SK-N-SH (cell line): ENCODE results near the gene LSM7. TPM values are rescaled to one million over a fixed set of nuclear protein-coding genes. Genes with fewer than 3 reads are reported as not detected.

Experiments used
- CTCF ChIA-PET: fragments of 300-600, 350-600 bp; formaldehyde crosslinking; extraction: SDS; loops from one replicate; lab custom pipeline; 2021; lab: Yijun Ruan, JAX
- POLR2A ChIA-PET: fragments of 350-600 bp; sonication (Branson Sonifier 250); formaldehyde crosslinking; extraction: SDS; loops from one replicate; lab custom pipeline; 2020; ENCODE audit warnings: antibody characterized with exemption, inconsistent platforms; lab: Yijun Ruan, JAX
- DNase-seq: peaks from one replicate; pipeline ENCODE4 v3.0.0; 2012
- H2AFZ ChIP-seq: fragments of 200-600 bp; sonication (generic); 2 replicates; pipeline ENCODE4 v1.8.1; 2016; ENCODE audit warnings: antibody characterized with exemption, mild to moderate bottlenecking, low read depth
- H3F3A ChIP-seq: fragments of 200-600 bp; sonication (generic); replicated peaks from 2 replicates; pipeline ENCODE3; 2016; ENCODE audit warnings: antibody characterized with exemption, mild to moderate bottlenecking; ENCODE audit not compliant: insufficient read depth
- H3K27ac ChIP-seq, 2 experiments: fragments of 200-500 bp in 1 of 2; fragments of 200-600 bp in 1 of 2; sonication (Bioruptor generic) in 1 of 2; sonication (generic), shearing (Covaris generic) in 1 of 2; 2 replicates each; pipeline versions ENCODE4 v1.5.1 to v1.6.1; 2014 to 2016; ENCODE audit warnings: low read depth in 2 of 2, inconsistent platforms in 1 of 2, low read length in 1 of 2, mild to moderate bottlenecking in 1 of 2, mixed read lengths in 1 of 2
- H3K27me3 ChIP-seq: fragments of 200-600 bp; sonication (generic), shearing (Covaris generic); 2 replicates; pipeline ENCODE4 v1.6.1; 2016; ENCODE audit warnings: mixed run types; ENCODE audit not compliant: insufficient read depth
- H3K36me3 ChIP-seq, 2 experiments: fragments of 200-500 bp in 1 of 2; fragments of 200-600 bp in 1 of 2; sonication (Bioruptor generic) in 1 of 2; sonication (generic) in 1 of 2; replicated peaks in 1 of 2; 2 replicates each; pipeline versions ENCODE3 to v1.5.1; 2014 to 2016; ENCODE audit warnings: low read length in 1 of 2, mild to moderate bottlenecking in 1 of 2; ENCODE audit not compliant: insufficient read depth in 2 of 2, control insufficient read depth in 1 of 2
- H3K4me1 ChIP-seq, 2 experiments: fragments of 200-500 bp in 1 of 2; fragments of 200-600 bp in 1 of 2; sonication (Bioruptor generic) in 1 of 2; sonication (generic), shearing (Covaris generic) in 1 of 2; 2 replicates each; pipeline versions ENCODE4 v1.5.1 to v1.6.1; 2014 to 2016; ENCODE audit warnings: low read depth in 1 of 2, low read length in 1 of 2, mixed run types in 1 of 2; ENCODE audit not compliant: insufficient read depth in 2 of 2, control insufficient read depth in 1 of 2
- H3K4me2 ChIP-seq: fragments of 200-600 bp; sonication (generic), shearing (Covaris generic); 2 replicates; pipeline ENCODE4 v1.6.1; 2017; ENCODE audit warnings: mixed run types
- H3K4me3 ChIP-seq, 2 experiments: fragments of 200-500 bp in 1 of 2; fragments of 200-600 bp in 1 of 2; sonication (Bioruptor generic) in 1 of 2; sonication (generic), shearing (Covaris generic) in 1 of 2; 2 replicates each; pipeline versions ENCODE4 v1.5.1 to v1.8.1; 2014 to 2016; ENCODE audit warnings: low read depth in 2 of 2, inconsistent platforms in 1 of 2, low read length in 1 of 2, mild to moderate bottlenecking in 1 of 2, mixed read lengths in 1 of 2, moderate library complexity in 1 of 2
- H3K79me2 ChIP-seq: fragments of 200-600 bp; sonication (generic); 2 replicates; pipeline ENCODE4 v1.8.1; 2017; ENCODE audit warnings: mild to moderate bottlenecking; ENCODE audit not compliant: insufficient read depth
- H3K9ac ChIP-seq: fragments of 200-600 bp; sonication (generic); 2 replicates; pipeline ENCODE4 v1.6.1; 2017; ENCODE audit warnings: mixed run types
- H3K9me2 ChIP-seq: fragments of 200-600 bp; sonication (generic); 2 replicates; pipeline ENCODE4 v1.6.1; 2017; ENCODE audit warnings: mixed run types
- H3K9me3 ChIP-seq: fragments of 200-600 bp; sonication (generic); 2 replicates; pipeline ENCODE4 v1.6.1; 2017; ENCODE audit warnings: mixed run types, mild to moderate bottlenecking, moderate library complexity
- H4K20me1 ChIP-seq: fragments of 200-600 bp; sonication (generic); 2 replicates; pipeline ENCODE4 v1.6.1; 2017; ENCODE audit warnings: mild to moderate bottlenecking, mixed run types; ENCODE audit not compliant: insufficient read depth
- FOXM1 ChIP-seq: IDR thresholded peaks from 2 replicates; pipeline ENCODE4 v1.4.0; 2012; ENCODE audit warnings: low read depth, mild to moderate bottlenecking
- GABPA ChIP-seq: IDR thresholded peaks from 2 replicates; pipeline ENCODE4 v1.4.0; 2012; ENCODE audit warnings: low read depth, mild to moderate bottlenecking
- MXI1 ChIP-seq: IDR thresholded peaks from 2 replicates; pipeline ENCODE4 v1.6.1; 2012; ENCODE audit warnings: mild to moderate bottlenecking, low read depth, low read length, improper control_type of control experiment
- NRF1 ChIP-seq: IDR thresholded peaks from 2 replicates; pipeline ENCODE4 v1.6.1; 2012; ENCODE audit warnings: low read depth, mild to moderate bottlenecking, low read length
- RCOR1 ChIP-seq: fragments of 150-350 bp; IDR thresholded peaks from 2 replicates; pipeline ENCODE4 v1.6.1; 2017; ENCODE audit warnings: antibody characterized with exemption, low read length
- TAF1 ChIP-seq: IDR thresholded peaks from 2 replicates; pipeline ENCODE4 v1.6.1; 2012; ENCODE audit warnings: low read depth, mild to moderate bottlenecking, low read length, moderate library complexity, borderline replicate concordance
- TCF12 ChIP-seq: IDR thresholded peaks from 2 replicates; pipeline ENCODE4 v1.4.0; 2012
- TEAD4 ChIP-seq: IDR thresholded peaks from 2 replicates; pipeline ENCODE4 v1.4.0; 2012; ENCODE audit warnings: mild to moderate bottlenecking, borderline replicate concordance; ENCODE audit not compliant: insufficient read depth
- WGBS: methylation state at CpG from one replicate; pipeline ENCODE4 v1.1.6; 2017; ENCODE audit warnings: low lambda C conversion rate; 5-methylcytosine and 5-hydroxymethylcytosine counted together
- polyA plus RNA-seq, 3 experiments: library from polyadenylated mRNA; depleted of rRNA; stranded (reverse); fragments of >200 nt; gene quantifications; 2 replicates each; pipeline ENCODE4 v1.2.3, GENCODE V29; 2012
- TF ChIP-seq, protein P1 (sequence below): fragments of 150-350 bp; IDR thresholded peaks from 2 replicates; pipeline ENCODE4 v1.6.1; 2017; ENCODE audit warnings: antibody characterized with exemption, low read length, low read depth, borderline replicate concordance
- TF ChIP-seq, protein P2 (sequence below): IDR thresholded peaks from 2 replicates; pipeline ENCODE4; 2012
- TF ChIP-seq, protein P3 (sequence below): fragments of 200-600 bp; sonication (generic); IDR thresholded peaks from 2 replicates; pipeline ENCODE4 v1.6.1; 2017; ENCODE audit warnings: antibody characterized with exemption, mild to moderate bottlenecking, moderate library complexity
- TF ChIP-seq, protein P4 (sequence below): IDR thresholded peaks from 2 replicates; pipeline ENCODE4 v1.4.0; 2012; ENCODE audit warnings: low read depth, borderline replicate concordance

Gene LSM7
- polyA plus RNA-seq, 1 of the 3 experiments (the other 2 are of a cell fraction): 1,193 TPM

DNA sequence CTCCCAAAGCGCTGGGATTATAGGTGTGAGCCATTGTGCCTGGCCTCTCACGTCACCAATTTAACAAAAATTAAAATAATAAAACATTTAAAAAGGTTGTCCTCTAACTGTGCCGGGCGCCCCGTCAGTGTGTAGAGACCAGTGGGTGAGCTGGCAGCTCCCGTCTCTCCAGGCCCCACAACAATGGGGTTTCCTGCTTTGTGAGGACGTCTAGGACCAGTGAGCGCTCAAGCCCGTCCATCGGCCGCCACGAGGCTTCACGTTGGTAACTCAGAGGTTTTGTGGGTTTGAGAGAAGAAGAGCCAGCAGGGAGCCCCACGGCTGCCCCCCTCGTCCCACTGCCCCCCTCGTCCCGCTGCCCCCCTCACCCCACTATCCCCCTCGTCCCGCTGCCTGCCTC lies 4.7 kb downstream of the LSM7 start:
- Histone ChIP-seq H3K36me3 (peaks cover 3 to 21% of the 10 kb centered on the region in 2 experiments), H3K4me1 (peaks cover 0 to 4% of the 10 kb centered on the region in 2 experiments; a peak in 2 of 4 replicates), H2AFZ (no peak overlapping the region), H3K4me2 (no peak overlapping the region), H3K9me3 (no peaks in the 10 kb centered on the region), H3K79me2 (peaks cover 32% of the 10 kb centered on the region), H3K27ac (no peak overlapping the region), H3K27me3 (no peaks in the 10 kb centered on the region), H3F3A (no peaks in the 10 kb centered on the region), H4K20me1 (0 out of 2 replicates have a peak, but pooled peaks cover 8% of the 10 kb centered on the region), H3K9me2 (no peaks in the 10 kb centered on the region), H3K9ac (no peak overlapping the region), H3K4me3 (no peak overlapping the region)
- no peak for TF ChIP-seq GABPA
- TF ChIP-seq, protein P1, sequence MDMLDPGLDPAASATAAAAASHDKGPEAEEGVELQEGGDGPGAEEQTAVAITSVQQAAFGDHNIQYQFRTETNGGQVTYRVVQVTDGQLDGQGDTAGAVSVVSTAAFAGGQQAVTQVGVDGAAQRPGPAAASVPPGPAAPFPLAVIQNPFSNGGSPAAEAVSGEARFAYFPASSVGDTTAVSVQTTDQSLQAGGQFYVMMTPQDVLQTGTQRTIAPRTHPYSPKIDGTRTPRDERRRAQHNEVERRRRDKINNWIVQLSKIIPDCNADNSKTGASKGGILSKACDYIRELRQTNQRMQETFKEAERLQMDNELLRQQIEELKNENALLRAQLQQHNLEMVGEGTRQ: no peak
- TF ChIP-seq TCF12: no peak
- TF ChIP-seq FOXM1: no peak
- TF ChIP-seq, protein P2, sequence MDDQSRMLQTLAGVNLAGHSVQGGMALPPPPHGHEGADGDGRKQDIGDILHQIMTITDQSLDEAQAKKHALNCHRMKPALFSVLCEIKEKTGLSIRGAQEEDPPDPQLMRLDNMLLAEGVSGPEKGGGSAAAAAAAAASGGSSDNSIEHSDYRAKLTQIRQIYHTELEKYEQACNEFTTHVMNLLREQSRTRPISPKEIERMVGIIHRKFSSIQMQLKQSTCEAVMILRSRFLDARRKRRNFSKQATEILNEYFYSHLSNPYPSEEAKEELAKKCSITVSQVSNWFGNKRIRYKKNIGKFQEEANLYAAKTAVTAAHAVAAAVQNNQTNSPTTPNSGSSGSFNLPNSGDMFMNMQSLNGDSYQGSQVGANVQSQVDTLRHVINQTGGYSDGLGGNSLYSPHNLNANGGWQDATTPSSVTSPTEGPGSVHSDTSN: no peak
- TF ChIP-seq, protein P3, sequence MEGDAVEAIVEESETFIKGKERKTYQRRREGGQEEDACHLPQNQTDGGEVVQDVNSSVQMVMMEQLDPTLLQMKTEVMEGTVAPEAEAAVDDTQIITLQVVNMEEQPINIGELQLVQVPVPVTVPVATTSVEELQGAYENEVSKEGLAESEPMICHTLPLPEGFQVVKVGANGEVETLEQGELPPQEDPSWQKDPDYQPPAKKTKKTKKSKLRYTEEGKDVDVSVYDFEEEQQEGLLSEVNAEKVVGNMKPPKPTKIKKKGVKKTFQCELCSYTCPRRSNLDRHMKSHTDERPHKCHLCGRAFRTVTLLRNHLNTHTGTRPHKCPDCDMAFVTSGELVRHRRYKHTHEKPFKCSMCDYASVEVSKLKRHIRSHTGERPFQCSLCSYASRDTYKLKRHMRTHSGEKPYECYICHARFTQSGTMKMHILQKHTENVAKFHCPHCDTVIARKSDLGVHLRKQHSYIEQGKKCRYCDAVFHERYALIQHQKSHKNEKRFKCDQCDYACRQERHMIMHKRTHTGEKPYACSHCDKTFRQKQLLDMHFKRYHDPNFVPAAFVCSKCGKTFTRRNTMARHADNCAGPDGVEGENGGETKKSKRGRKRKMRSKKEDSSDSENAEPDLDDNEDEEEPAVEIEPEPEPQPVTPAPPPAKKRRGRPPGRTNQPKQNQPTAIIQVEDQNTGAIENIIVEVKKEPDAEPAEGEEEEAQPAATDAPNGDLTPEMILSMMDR: no peak
- no peak for TF ChIP-seq RCOR1
- no peak for TF ChIP-seq TAF1
- TF ChIP-seq TEAD4: no peak
- TF ChIP-seq, protein P4, sequence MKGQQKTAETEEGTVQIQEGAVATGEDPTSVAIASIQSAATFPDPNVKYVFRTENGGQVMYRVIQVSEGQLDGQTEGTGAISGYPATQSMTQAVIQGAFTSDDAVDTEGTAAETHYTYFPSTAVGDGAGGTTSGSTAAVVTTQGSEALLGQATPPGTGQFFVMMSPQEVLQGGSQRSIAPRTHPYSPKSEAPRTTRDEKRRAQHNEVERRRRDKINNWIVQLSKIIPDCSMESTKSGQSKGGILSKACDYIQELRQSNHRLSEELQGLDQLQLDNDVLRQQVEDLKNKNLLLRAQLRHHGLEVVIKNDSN: no peak
- no peak for TF ChIP-seq NRF1
- TF ChIP-seq MXI1: no peak
- CTCF ChIA-PET: interaction anchor here (1.3 to 3.7 kb wide), 2 partner anchors 49 to 313 kb away, joined by 3 to 16 read pairs; no protein-coding TSS in a partner anchor
- 93% methylated on average over 15 of the region's 19 CpGs for WGBS
- no peak for DNase-seq
- POLR2A ChIA-PET: no interaction called here
